ENCODE data around the gene GLI3.

GLI3 gene

DNA sequence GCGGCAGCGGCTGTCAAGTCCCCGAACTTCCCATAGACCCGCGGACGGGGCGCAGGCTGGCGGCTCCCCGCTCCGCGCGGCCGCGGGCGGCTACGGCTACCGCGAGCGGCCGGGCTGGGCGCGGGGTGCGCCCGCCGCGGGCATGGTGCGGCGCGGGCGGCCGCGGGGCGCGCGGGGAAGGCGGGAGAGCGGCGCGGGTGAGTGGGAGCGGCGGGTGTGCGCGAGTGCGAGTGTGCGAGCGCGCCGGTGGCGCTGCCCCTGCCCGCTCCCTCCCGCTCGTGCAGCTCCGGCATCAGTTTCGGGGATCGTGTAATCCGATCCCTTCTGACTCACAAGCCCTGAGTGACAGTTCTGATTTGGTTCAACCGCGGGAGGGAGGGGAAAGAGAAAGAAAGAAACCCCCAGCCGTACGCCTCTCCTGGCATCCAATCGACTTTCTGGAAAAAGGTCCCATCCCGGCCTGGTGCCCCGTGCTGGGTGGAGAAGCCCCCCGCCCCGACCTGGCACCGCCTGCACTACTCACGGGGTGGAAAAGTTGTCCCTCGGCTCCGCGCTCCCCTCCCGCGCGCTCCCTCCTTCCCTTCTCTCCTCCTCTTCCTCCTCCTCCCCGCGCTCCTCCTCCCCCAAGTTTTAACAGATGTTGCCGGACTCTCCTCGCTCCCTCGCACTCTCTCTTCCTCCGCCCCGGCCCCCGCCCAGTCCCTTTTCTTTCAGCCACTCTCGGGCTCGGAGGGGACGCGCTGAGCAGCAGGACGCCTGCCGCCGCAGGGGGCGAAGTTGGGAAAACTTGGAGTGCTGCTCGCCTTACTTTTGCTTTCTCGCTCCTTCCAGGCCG lies at the start of gene GLI3:
TSS of gene GLI3 (minus strand) at position 234 of the 835 bp plus-strand sequence. CDS start 13,956 bp downstream, outside the sequence.
- Mint-ChIP-seq H3K36me3 (ENCODE audit: low read depth) (no peaks in the 10 kb centered on the region), H3K27ac (no peak within 1 kb of the TSS), H3K27me3 (peaks cover 80% of the 10 kb centered on the region)

GRCh38 chr7:42285383-42285824 lies 48.4 kb upstream of the GLI3 start:
- no peaks in the 10 kb centered on the region for H3K4me1 Mint-ChIP-seq (ENCODE audit: low read depth)
- no peak overlapping the region for H3K27ac Mint-ChIP-seq
- no peaks in the 10 kb centered on the region for H3K36me3 Mint-ChIP-seq (ENCODE audit: low read depth)
- intact Hi-C loops (cut with micrococcal nuclease), result no loop called here
- peaks cover 3% of the 10 kb centered on the region for H3K27me3 Mint-ChIP-seq
- H3K4me3 Mint-ChIP-seq, result no peak overlapping the region
- H3K9me3 Mint-ChIP-seq, result no peaks in the 10 kb centered on the region

More for the DNA sequence above, at the start of gene GLI3:
- intact Hi-C loops (cut with micrococcal nuclease), result loop anchor here (10.0 kb wide), 1 partner anchor 58 kb away; no protein-coding TSS in a partner anchor
- Mint-ChIP-seq H3K4me1 (ENCODE audit: low read depth) (peaks cover 23% of the 10 kb centered on the region), H3K4me3 (peak within 1 kb of the TSS; percentile 86), H3K9me3 (no peaks in the 10 kb centered on the region)

- Mint-ChIP-seq H3K27me3 (peaks cover 3% of the 10 kb centered on the region), H3K4me3 (no peak overlapping the region), H3K27ac (no peak overlapping the region), H3K36me3 (ENCODE audit: low read depth) (no peaks in the 10 kb centered on the region), H3K9me3 (no peaks in the 10 kb centered on the region), H3K4me1 (ENCODE audit: low read depth) (no peaks in the 10 kb centered on the region)
- intact Hi-C loops (cut with micrococcal nuclease), result no loop called here
Measured at GRCh38 chr7:42283553-42283952, 46.5 kb upstream of the GLI3 start.

GRCh38 chr7:42278344-42278743 lies 41.3 kb upstream of the GLI3 start:
- H3K27ac Mint-ChIP-seq, result no peak overlapping the region
- peaks cover 5% of the 10 kb centered on the region for H3K4me1 Mint-ChIP-seq (ENCODE audit: low read depth)
- no peak overlapping the region for H3K4me3 Mint-ChIP-seq
- intact Hi-C loops (cut with micrococcal nuclease), result no loop called here
- no peaks in the 10 kb centered on the region for H3K36me3 Mint-ChIP-seq (ENCODE audit: low read depth)
- no peaks in the 10 kb centered on the region for H3K27me3 Mint-ChIP-seq
- no peaks in the 10 kb centered on the region for H3K9me3 Mint-ChIP-seq

GRCh38 chr7:42274053-42274452 lies 37.0 kb upstream of the GLI3 start:
- intact Hi-C loops (cut with micrococcal nuclease), result no loop called here
- H3K4me1 Mint-ChIP-seq (ENCODE audit: low read depth), result peaks cover 5% of the 10 kb centered on the region
- peaks cover 4% of the 10 kb centered on the region for H3K27me3 Mint-ChIP-seq
- no peaks in the 10 kb centered on the region for H3K9me3 Mint-ChIP-seq
- no peak overlapping the region for H3K27ac Mint-ChIP-seq
- no peak overlapping the region for H3K4me3 Mint-ChIP-seq
- no peaks in the 10 kb centered on the region for H3K36me3 Mint-ChIP-seq (ENCODE audit: low read depth)

DNA sequence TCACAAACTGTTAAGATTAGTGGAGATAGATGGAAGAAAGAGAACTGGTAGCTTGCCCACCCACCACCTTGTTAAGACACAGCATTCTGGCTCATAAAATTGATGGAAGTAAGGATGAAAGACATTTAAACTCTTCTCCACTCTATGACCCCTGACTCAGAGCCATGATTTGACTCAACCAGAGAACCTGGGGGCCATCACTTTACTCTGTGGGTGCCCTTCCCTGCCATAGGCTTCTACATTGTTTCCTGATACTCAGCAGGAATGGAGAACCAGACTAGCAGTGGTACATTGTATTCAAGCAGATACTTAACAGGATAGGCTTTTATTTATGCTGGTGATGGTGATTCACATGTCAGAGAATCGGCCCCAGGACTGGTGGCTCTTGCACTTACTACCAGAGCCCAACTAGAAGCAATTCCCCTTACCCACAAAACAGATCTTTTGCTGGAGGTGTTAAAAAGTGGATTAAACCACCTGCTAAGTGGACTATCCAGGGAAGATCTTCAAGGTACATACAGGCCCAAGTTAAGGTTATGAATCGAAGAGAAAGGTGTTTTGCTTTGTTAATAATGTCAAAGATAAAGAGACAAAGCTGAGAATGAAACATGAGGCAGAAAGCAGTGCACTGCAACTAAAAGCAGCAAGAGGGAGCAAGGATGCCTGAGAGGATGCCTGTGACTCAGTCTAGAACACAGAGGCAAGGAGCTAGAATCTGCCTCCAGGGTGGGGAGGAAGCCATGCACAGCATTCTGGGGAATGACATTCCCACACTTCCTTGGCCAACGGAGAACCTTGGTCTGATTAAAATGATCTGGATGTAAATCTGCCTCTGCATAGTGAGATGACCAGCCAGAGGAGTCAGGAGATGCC lies 36.0 kb upstream of the GLI3 start:
- intact Hi-C loops (cut with micrococcal nuclease), result no loop called here
- no peak overlapping the region for H3K4me3 Mint-ChIP-seq

GRCh38 chr7:42269161-42269560 lies 32.2 kb upstream of the GLI3 start:
- no peaks in the 10 kb centered on the region for H3K36me3 Mint-ChIP-seq (ENCODE audit: low read depth)
- H3K4me3 Mint-ChIP-seq, result no peak overlapping the region
- H3K27me3 Mint-ChIP-seq, result peaks cover 4% of the 10 kb centered on the region
- intact Hi-C loops (cut with micrococcal nuclease), result no loop called here
- no peak overlapping the region for H3K27ac Mint-ChIP-seq
- H3K9me3 Mint-ChIP-seq, result no peaks in the 10 kb centered on the region
- H3K4me1 Mint-ChIP-seq (ENCODE audit: low read depth), result no peaks in the 10 kb centered on the region

More for the DNA sequence above, 36.0 kb upstream of the GLI3 start:
- Mint-ChIP-seq H3K27me3 (peaks cover 4% of the 10 kb centered on the region), H3K27ac (no peak overlapping the region), H3K4me1 (ENCODE audit: low read depth) (peaks cover 1% of the 10 kb centered on the region), H3K9me3 (no peaks in the 10 kb centered on the region), H3K36me3 (ENCODE audit: low read depth) (no peaks in the 10 kb centered on the region)

GRCh38 chr7:42264702-42265101 lies 27.7 kb upstream of the GLI3 start:
- no peaks in the 10 kb centered on the region for H3K4me1 Mint-ChIP-seq (ENCODE audit: low read depth)
- no peaks in the 10 kb centered on the region for H3K9me3 Mint-ChIP-seq
- no peaks in the 10 kb centered on the region for H3K27me3 Mint-ChIP-seq
- H3K4me3 Mint-ChIP-seq, result no peak overlapping the region
- no peak overlapping the region for H3K27ac Mint-ChIP-seq
- intact Hi-C loops (cut with micrococcal nuclease), result no loop called here
- no peaks in the 10 kb centered on the region for H3K36me3 Mint-ChIP-seq (ENCODE audit: low read depth)

- Mint-ChIP-seq H3K27ac (no peak overlapping the region), H3K4me3 (no peak overlapping the region), H3K4me1 (ENCODE audit: low read depth) (no peaks in the 10 kb centered on the region), H3K27me3 (no peaks in the 10 kb centered on the region), H3K36me3 (ENCODE audit: low read depth) (no peaks in the 10 kb centered on the region), H3K9me3 (no peaks in the 10 kb centered on the region)
- intact Hi-C loops (cut with micrococcal nuclease), result no loop called here
Measured at GRCh38 chr7:42263971-42264370, 27.0 kb upstream of the GLI3 start.

GRCh38 chr7:42262964-42263363 lies 26.0 kb upstream of the GLI3 start:
- no peak overlapping the region for H3K4me3 Mint-ChIP-seq
- intact Hi-C loops (cut with micrococcal nuclease), result no loop called here
- H3K36me3 Mint-ChIP-seq (ENCODE audit: low read depth), result no peaks in the 10 kb centered on the region

GRCh38 chr7:42254217-42254616 lies 17.2 kb upstream of the GLI3 start:
- Mint-ChIP-seq H3K4me3 (no peak overlapping the region), H3K36me3 (ENCODE audit: low read depth) (no peaks in the 10 kb centered on the region), H3K27ac (no peak overlapping the region), H3K27me3 (no peaks in the 10 kb centered on the region), H3K9me3 (no peaks in the 10 kb centered on the region), H3K4me1 (ENCODE audit: low read depth) (no peaks in the 10 kb centered on the region)
- intact Hi-C loops (cut with micrococcal nuclease), result no loop called here

More at GRCh38 chr7:42262964-42263363, 26.0 kb upstream of the GLI3 start:
- no peaks in the 10 kb centered on the region for H3K4me1 Mint-ChIP-seq (ENCODE audit: low read depth)
- H3K27ac Mint-ChIP-seq, result no peak overlapping the region
- no peaks in the 10 kb centered on the region for H3K9me3 Mint-ChIP-seq
- no peaks in the 10 kb centered on the region for H3K27me3 Mint-ChIP-seq

- Mint-ChIP-seq H3K9me3 (no peaks in the 10 kb centered on the region), H3K27ac (no peak overlapping the region), H3K4me3 (no peak overlapping the region), H3K27me3 (no peaks in the 10 kb centered on the region), H3K36me3 (ENCODE audit: low read depth) (no peaks in the 10 kb centered on the region), H3K4me1 (ENCODE audit: low read depth) (no peaks in the 10 kb centered on the region)
- intact Hi-C loops (cut with micrococcal nuclease), result no loop called here
Measured at GRCh38 chr7:42253316-42253715, 16.3 kb upstream of the GLI3 start.

DNA sequence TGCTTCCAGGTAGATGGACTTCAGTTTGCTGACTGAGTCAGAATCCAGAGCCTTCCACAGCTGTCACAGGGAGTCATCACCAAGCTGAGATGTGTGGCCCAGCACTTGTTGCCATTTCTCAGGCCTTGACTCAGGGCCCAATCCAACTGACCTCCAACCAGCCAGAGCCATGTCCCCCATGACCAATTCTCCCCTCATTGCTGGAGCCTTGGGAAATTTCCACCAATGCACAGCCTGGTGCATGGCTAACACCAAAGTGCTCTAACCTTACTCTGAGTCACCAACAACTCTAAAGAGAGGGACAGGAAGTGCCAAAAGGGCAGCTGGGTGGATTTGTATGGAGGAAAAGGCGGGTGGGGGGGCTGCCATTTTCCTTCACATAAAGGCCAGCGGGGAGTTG lies 13.4 kb upstream of the GLI3 start:
- no peaks in the 10 kb centered on the region for H3K27me3 Mint-ChIP-seq
- H3K9me3 Mint-ChIP-seq, result no peaks in the 10 kb centered on the region
- H3K4me1 Mint-ChIP-seq (ENCODE audit: low read depth), result no peaks in the 10 kb centered on the region
- intact Hi-C loops (cut with micrococcal nuclease), result no loop called here
- H3K4me3 Mint-ChIP-seq, result no peak overlapping the region
- no peak overlapping the region for H3K27ac Mint-ChIP-seq
- H3K36me3 Mint-ChIP-seq (ENCODE audit: low read depth), result no peaks in the 10 kb centered on the region

- intact Hi-C loops (cut with micrococcal nuclease), result no loop called here
Measured at GRCh38 chr7:42248579-42248978, 11.6 kb upstream of the GLI3 start.

More at GRCh38 chr7:42248579-42248978, 11.6 kb upstream of the GLI3 start:
- Mint-ChIP-seq H3K27ac (no peak overlapping the region), H3K27me3 (peaks cover 5% of the 10 kb centered on the region), H3K36me3 (ENCODE audit: low read depth) (no peaks in the 10 kb centered on the region), H3K4me1 (ENCODE audit: low read depth) (no peaks in the 10 kb centered on the region), H3K4me3 (no peak overlapping the region), H3K9me3 (no peaks in the 10 kb centered on the region)
